ENCODE data around the gene CYB5R2.

DNA sequence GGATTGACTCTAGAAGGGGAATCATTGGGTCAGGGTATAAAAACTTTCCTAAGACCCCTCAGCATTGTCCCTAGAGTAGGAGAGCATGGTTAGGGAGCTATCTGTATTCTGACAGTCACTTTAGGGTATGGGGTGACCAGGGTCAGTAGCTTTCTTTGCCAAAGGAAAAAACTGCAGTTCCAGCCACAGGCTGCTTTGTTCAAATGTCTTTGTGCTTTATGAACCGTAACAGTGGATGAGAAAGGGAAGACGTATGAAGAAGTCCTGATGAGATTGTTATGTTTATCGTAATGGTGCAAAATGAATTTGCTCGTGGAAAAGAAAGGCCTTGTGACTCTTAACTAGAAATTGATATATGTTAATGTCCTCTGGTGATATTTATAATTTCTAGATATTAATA, 30.0 kb downstream of the CYB5R2 start:
- TF ChIP-seq, protein P1, sequence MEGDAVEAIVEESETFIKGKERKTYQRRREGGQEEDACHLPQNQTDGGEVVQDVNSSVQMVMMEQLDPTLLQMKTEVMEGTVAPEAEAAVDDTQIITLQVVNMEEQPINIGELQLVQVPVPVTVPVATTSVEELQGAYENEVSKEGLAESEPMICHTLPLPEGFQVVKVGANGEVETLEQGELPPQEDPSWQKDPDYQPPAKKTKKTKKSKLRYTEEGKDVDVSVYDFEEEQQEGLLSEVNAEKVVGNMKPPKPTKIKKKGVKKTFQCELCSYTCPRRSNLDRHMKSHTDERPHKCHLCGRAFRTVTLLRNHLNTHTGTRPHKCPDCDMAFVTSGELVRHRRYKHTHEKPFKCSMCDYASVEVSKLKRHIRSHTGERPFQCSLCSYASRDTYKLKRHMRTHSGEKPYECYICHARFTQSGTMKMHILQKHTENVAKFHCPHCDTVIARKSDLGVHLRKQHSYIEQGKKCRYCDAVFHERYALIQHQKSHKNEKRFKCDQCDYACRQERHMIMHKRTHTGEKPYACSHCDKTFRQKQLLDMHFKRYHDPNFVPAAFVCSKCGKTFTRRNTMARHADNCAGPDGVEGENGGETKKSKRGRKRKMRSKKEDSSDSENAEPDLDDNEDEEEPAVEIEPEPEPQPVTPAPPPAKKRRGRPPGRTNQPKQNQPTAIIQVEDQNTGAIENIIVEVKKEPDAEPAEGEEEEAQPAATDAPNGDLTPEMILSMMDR (IDR thresholded peaks at IDR 0.05), result no peak
- TF ChIP-seq EP300 (IDR thresholded peaks at IDR 0.05; ENCODE audit: low read depth), result no peak

All from transverse colon (tissue), 3 donors.